Measurements from ENCODE around the gene MYBPC1. TPM values are rescaled to one million over a fixed set of nuclear protein-coding genes. Genes with fewer than 3 reads are reported as not detected.
"Not testable (repeated sequence)": the region's sequence is repeated elsewhere in the genome, so short reads cannot be mapped to it uniquely, and the experiment has no call there.

The MYBPC1 gene
- total RNA-seq, 1 experiment from 2014 or later, result not detected

- CTCF ChIA-PET, result no interaction called here
- Histone ChIP-seq H3K4me3 (ENCODE audit: low read depth in 2 of 2, low read length in 2 of 2) (no peak overlapping the region), H3K27ac (ENCODE audit: low read length) (no peak overlapping the region), H3K9me3 (ENCODE audit: control insufficient read depth, insufficient read depth, low read depth, low read length) (no peaks in the 10 kb centered on the region), H3K36me3 (ENCODE audit: control insufficient read depth, insufficient read depth, low read length) (no peaks in the 10 kb centered on the region), H3K27me3 (ENCODE audit: control insufficient read depth, insufficient read depth, low read length) (no peaks in the 10 kb centered on the region; the same call in 1 of the 2 replicates), H3K4me1 (ENCODE audit: control insufficient read depth, insufficient read depth, low read length) (no peaks in the 10 kb centered on the region)
- DNase-seq (ENCODE audit: low read depth, low spot score) (no peak), ATAC-seq (no peak)
- intact Hi-C loops (cut with micrococcal nuclease; ENCODE audit: unreplicated experiment) (no loop called here), in situ Hi-C loops (cut with HindIII; ENCODE audit: low pct_unique_long_range_greater_than_20kb, low sequenced_read_pairs) (no loop called here)
- BruUV-seq (replicated peaks), result no TSS peak
- POLR2A ChIA-PET, result interaction anchor here (0.6 kb wide), 1 partner anchor 1803 kb away, joined by 5 read pairs; no protein-coding TSS in a partner anchor
- TF ChIP-seq POLR2AphosphoS5 (IDR thresholded peaks at IDR 0.05; ENCODE audit: low read depth, low read length), result no peak
- no peak for TF ChIP-seq CTCF (IDR thresholded peaks at IDR 0.05)
- no peak for TF ChIP-seq SIN3A (IDR thresholded peaks at IDR 0.05; ENCODE audit: borderline replicate concordance, insufficient read depth, low read depth, low read length)
- TF ChIP-seq TCF7L2 (IDR thresholded peaks at IDR 0.05; ENCODE audit: low read depth, low read length), result no peak
- TF ChIP-seq REST (IDR thresholded peaks at IDR 0.05; ENCODE audit: insufficient read depth in 1 of 2, low read depth in 2 of 2, low read length in 1 of 2), result no peak
These were observed 80.8 kb downstream of the MYBPC1 start for GRCh38 chr12:101675555-101675954.

GRCh38 chr12:101676497-101676896 lies 81.7 kb downstream of the MYBPC1 start:
- BruUV-seq (replicated peaks); H3K27ac ChIP-seq (ENCODE audit: low read length); H3K36me3 ChIP-seq (ENCODE audit: control insufficient read depth, insufficient read depth, low read length); H3K4me3 ChIP-seq (ENCODE audit: low read depth in 2 of 2, low read length in 2 of 2); in situ Hi-C loops (cut with HindIII; ENCODE audit: low pct_unique_long_range_greater_than_20kb, low sequenced_read_pairs); H3K4me1 ChIP-seq (ENCODE audit: control insufficient read depth, insufficient read depth, low read length); H3K9me3 ChIP-seq (ENCODE audit: control insufficient read depth, insufficient read depth, low read depth, low read length); ATAC-seq; intact Hi-C loops (cut with micrococcal nuclease; ENCODE audit: unreplicated experiment); DNase-seq (ENCODE audit: low read depth, low spot score); POLR2A ChIA-PET; CTCF ChIA-PET; H3K27me3 ChIP-seq (ENCODE audit: control insufficient read depth, insufficient read depth, low read length): not testable (repeated sequence)

GRCh38 chr12:101678081-101678480 lies 83.3 kb downstream of the MYBPC1 start:
- no peaks in the 10 kb centered on the region for H3K36me3 ChIP-seq (ENCODE audit: control insufficient read depth, insufficient read depth, low read length)
- no TSS peak for BruUV-seq (replicated peaks)
- peaks cover 2% of the 10 kb centered on the region; the same call in 1 of the 2 replicates for H3K27me3 ChIP-seq (ENCODE audit: control insufficient read depth, insufficient read depth, low read length)
- no peak for TF ChIP-seq REST (IDR thresholded peaks at IDR 0.05; ENCODE audit: insufficient read depth in 1 of 2, low read depth in 2 of 2, low read length in 1 of 2)
- no peak for TF ChIP-seq POLR2AphosphoS5 (IDR thresholded peaks at IDR 0.05; ENCODE audit: low read depth, low read length)
- no peak for TF ChIP-seq CTCF (IDR thresholded peaks at IDR 0.05)
- TF ChIP-seq TCF7L2 (IDR thresholded peaks at IDR 0.05; ENCODE audit: low read depth, low read length), result no peak
- TF ChIP-seq SIN3A (IDR thresholded peaks at IDR 0.05; ENCODE audit: borderline replicate concordance, insufficient read depth, low read depth, low read length), result no peak
- POLR2A ChIA-PET, result no interaction called here
- H3K27ac ChIP-seq (ENCODE audit: low read length), result no peak overlapping the region
- no peak for ATAC-seq
- H3K9me3 ChIP-seq (ENCODE audit: control insufficient read depth, insufficient read depth, low read depth, low read length), result no peaks in the 10 kb centered on the region
- no peaks in the 10 kb centered on the region for H3K4me1 ChIP-seq (ENCODE audit: control insufficient read depth, insufficient read depth, low read length)
- DNase-seq (ENCODE audit: low read depth, low spot score), result no peak
- in situ Hi-C loops (cut with HindIII; ENCODE audit: low pct_unique_long_range_greater_than_20kb, low sequenced_read_pairs) (no loop called here), intact Hi-C loops (cut with micrococcal nuclease; ENCODE audit: unreplicated experiment) (no loop called here)
- CTCF ChIA-PET, result no interaction called here
- H3K4me3 ChIP-seq (ENCODE audit: low read depth in 2 of 2, low read length in 2 of 2), result no peak overlapping the region

Data from Panc1 (cell line).